Fibroblast of pulmonary artery (primary cell): ENCODE measurements around the gene IFNA10.
A peak's percentile ranks its signal among the peaks of the same experiment; 100 is the strongest.
"Not testable (repeated sequence)": the region's sequence is repeated elsewhere in the genome, so short reads cannot be mapped to it uniquely, and the experiment has no call there.

ENCODE experiments used
- DNase-seq: peaks from one replicate; pipeline ENCODE4 v3.0.0-alpha.2; 2010; ENCODE audit warnings: low read depth
- H3K4me3 ChIP-seq: replicated peaks from 2 replicates; pipeline ENCODE4 v1.5.1; 2011; ENCODE audit warnings: low read depth, mild to moderate bottlenecking, control low read depth, low read length, moderate library complexity
- TF ChIP-seq, protein P1 (sequence below): IDR thresholded peaks from 2 replicates; pipeline ENCODE4 v1.5.1; 2011; ENCODE audit warnings: mild to moderate bottlenecking, control low read depth, low read length, inconsistent platforms; ENCODE audit errors: missing control alignments

The IFNA10 gene

DNA sequence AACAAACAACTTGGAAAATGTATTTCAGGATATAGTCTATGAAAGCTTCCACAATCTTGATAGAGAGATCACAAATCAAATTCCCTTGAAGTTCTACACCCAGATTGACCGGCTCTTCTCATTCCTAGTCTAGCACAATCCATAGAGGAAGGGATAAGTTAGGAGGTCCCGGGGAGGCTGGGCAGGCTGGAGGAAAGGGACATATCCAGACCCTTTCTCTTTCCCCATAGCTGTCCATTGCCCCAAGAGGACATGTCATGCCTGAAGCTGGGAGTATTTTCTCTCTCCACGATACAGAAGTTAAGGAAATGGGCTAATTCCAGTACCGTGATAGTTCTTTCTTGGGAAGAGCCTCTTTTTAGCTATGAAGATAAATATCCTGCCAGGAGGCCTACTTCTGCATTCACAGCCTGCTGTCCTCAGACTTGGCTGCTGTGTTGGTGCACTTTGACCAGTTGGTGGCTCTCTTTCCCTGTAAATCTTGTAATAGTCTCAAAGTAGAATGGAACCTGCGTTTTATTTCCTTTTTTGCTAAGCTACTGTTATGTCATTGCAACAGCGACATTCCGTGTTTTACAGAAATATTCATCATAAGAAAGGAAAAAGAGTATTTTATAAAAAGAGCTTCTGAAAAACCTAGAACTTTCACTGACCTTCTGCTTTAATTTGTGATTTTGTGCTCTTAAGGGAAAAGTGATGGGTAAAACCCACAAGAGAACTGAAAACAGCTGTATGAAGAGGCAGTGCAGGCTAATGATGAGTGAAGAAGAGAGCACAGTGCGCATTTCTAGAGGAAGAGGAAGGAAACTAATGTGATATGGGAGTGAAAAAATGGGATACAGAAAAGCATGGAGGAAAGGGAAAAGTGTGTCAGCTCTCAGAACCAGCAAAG is 28.8 kb upstream of the IFNA10 start:
- TF ChIP-seq, protein P1, sequence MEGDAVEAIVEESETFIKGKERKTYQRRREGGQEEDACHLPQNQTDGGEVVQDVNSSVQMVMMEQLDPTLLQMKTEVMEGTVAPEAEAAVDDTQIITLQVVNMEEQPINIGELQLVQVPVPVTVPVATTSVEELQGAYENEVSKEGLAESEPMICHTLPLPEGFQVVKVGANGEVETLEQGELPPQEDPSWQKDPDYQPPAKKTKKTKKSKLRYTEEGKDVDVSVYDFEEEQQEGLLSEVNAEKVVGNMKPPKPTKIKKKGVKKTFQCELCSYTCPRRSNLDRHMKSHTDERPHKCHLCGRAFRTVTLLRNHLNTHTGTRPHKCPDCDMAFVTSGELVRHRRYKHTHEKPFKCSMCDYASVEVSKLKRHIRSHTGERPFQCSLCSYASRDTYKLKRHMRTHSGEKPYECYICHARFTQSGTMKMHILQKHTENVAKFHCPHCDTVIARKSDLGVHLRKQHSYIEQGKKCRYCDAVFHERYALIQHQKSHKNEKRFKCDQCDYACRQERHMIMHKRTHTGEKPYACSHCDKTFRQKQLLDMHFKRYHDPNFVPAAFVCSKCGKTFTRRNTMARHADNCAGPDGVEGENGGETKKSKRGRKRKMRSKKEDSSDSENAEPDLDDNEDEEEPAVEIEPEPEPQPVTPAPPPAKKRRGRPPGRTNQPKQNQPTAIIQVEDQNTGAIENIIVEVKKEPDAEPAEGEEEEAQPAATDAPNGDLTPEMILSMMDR: peak; percentile 70
- DNase-seq: peak; percentile 63
- not testable (repeated sequence) for H3K4me3 ChIP-seq

DNA sequence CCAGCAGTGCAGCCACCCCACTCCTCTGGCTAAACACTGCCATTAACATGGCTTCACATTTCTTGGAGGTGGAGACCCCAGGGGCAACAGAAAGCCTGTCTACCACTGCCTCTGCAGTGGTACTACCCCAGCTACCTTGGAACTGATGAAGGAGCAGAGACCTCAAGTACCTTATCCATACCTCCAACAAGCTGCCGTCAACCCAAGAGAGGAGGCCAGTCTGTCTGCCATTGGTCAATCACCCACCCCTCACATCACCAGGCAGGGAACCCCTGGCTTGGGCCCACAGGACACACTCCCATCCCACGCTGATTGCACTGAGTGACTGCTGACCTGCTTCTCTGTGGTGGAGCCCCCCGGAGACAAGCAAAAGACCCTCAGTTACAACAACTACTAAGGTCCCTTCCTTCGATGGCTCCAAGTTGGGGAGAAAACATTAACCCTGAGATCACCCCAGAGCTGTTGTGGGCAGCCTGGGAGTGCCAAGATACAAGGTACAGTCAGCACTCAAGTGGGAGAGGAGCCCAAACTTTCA is 27.3 kb upstream of the IFNA10 start:
- DNase-seq: no peak
- H3K4me3 ChIP-seq: no peak overlapping the region
- TF ChIP-seq, protein P1: no peak

DNA sequence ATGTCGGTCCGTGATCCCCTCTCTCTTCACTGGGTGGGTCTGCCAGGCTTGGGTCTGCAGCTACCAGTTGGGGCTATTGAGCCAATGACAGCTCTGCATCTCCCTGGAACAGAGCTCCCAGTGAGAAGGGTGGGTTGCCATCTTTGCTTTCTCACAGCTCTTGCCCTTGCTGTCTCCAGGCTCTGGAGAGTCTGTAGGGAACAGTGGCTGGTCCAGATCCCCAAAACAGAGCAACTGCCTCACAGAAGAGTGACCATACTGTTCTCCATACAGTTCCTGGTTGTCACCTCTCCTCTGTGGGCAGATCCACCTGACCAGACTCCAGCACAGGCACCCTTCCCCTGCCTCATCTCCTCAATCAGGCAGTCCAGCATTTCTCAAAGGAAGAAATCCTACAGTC is 26.3 kb upstream of the IFNA10 start:
- H3K4me3 ChIP-seq: no peak overlapping the region

DNA sequence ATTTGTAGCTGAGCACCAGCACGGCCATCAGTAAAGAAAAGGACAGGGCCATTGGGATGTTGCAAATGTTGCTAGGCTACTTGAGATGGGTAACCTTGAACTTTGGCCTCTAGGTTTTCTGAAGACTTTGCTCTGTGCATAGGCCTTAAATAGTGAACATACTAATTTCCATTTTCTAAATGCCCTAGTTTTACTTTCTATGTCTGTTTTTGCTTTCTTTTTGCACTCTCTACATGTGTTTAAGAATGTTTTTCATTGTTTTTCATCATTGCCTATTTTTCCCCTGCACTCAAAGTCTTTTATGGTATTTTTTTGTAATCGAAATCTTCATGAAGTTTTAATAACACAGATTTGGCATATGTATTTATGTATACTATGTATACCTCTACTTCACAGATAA is 21.2 kb upstream of the IFNA10 start, which contains the start of gene IFNA17:
Gene IFNA17 (minus strand): TSS at position 101 of the 400 bp plus-strand sequence. CDS start 49 bp downstream, at position 52.
- TF ChIP-seq, protein P1: no peak
- DNase-seq: no peak

More for the DNA sequence above, 26.3 kb upstream of the IFNA10 start:
- DNase-seq: no peak
- TF ChIP-seq, protein P1: no peak

DNA sequence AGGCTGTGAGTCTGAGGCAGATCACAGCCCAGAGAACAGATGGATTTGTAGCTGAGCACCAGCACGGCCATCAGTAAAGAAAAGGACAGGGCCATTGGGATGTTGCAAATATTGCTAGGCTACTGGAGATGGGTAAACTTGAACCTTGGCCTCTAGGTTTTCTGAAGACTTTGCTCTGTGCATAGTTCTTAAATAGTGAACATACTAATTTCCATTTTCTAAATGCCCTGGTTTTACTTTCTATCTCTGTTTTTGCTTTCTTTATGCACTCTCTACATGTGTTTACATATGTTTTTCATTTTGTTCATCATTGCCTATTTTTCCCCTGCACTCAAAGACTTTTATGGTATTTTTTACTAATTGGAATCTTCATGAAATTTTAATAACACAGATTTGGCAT is 10.3 kb upstream of the IFNA10 start, which contains the start of gene IFNA16:
Gene IFNA16 (minus strand): TSS at position 101 of the 400 bp plus-strand sequence. CDS start 6 bp downstream, at position 95.
- not testable (repeated sequence) for DNase-seq, H3K4me3 ChIP-seq

More for the DNA sequence above, 21.2 kb upstream of the IFNA10 start, which contains the start of gene IFNA17:
- no peak within 1 kb of the TSS for H3K4me3 ChIP-seq

DNA sequence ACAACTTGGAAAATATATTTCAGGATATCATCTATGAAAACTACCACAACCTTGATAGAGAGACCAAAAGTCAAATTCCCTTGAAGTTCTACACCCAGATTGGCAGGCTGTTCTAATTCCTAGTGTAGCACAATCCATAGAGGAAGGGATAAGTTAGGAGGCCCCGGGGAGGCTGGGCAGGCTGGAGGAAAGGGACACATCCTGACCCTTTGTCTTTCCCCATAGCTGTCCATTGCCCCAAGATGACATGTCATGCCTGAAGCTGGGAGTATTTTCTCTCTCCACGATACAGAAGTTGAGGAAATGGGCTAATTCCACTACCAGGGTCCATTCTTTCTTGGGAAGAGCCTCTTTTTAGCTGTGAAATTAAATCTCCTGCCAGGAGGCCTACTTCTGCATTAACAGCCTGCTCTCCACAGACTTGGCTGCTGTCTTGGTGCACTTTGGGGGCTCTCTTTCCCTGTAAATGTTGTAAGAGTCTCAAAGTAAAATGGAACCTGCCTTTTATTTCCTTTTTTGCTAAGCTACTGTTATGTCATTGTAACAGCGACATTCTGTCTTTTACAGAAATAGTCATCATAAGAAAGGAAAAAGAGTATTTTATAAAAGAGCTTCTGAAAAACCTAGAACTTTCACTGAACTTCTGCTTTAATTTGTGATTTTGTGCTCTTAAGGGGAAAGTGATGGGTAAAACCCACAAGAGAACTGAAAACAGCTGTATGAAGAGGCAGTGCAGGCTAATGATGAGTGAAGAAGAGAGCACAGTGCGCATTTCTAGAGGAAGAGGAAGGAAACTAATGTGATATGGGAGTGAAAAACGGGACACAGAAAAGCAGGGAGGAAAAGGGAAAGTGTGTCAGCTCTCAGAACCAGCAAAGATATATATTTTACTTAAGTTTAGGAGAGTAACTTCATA is 6.7 kb upstream of the IFNA10 start:
- not testable (repeated sequence) for H3K4me3 ChIP-seq
- DNase-seq: peak; percentile 11
- TF ChIP-seq, protein P1: peak; percentile 53

DNA sequence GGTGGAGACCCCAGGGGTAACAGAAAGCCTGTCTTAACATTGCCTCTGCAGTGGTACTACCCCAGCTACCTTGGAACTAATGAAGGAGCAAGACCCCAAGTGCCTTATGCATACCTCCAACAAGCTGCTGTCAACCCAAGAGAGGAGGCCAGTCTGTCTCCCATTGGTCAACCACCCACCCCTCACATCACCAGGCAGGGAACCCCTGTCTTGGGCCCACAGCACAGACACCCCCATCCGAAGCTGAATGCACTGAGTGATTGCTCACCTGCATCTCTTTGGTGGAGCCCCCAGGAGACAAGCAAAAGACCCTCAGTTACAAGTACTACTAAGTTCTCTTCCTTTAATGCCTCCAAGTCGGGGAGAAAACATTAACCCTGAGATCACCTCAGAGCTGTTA is 5.2 kb upstream of the IFNA10 start:
- not testable (repeated sequence) for H3K4me3 ChIP-seq, DNase-seq

DNA sequence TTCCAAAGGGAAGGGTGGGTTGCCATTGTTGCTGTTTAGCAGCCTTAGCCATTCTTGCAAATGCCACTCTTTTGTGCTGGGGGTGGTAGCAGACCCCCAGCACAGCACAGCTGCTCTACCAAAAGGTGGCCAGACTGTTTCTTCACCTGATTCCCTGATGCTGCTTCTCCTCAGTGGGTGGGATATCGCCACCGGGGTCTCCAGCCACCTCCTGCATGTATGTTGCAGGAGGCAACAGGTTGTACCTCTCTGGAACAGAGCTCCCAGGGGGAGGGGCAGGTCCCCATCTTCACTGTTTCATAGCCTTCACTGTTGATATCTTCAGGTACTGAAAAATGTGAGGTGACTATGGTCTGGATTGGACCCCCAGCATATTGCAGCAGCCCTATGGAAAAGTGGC is 3.8 kb upstream of the IFNA10 start:
- not testable (repeated sequence) for DNase-seq, H3K4me3 ChIP-seq
